HepG2 (cell line): ENCODE results near the gene KIF23. TPM values are rescaled to one million over a fixed set of nuclear protein-coding genes. Genes with fewer than 3 reads are reported as not detected.

Experiments used
- ATF2 ChIP-seq: sonication (generic); formaldehyde crosslinking; IDR thresholded peaks from 2 replicates; pipeline ENCODE4 v1.4.0; 2020; ENCODE audit warnings: missing genetic modification reagents
- ATF7-NPFF ChIP-seq: sonication (generic); formaldehyde crosslinking; IDR thresholded peaks from 2 replicates; pipeline ENCODE4 v1.8.1; 2023; ENCODE audit warnings: mild to moderate bottlenecking, low read depth, missing genetic modification reagents, moderate library complexity
- FOXK1 ChIP-seq: sonication (generic); formaldehyde crosslinking; IDR thresholded peaks from 2 replicates; pipeline ENCODE4 v1.4.0; 2020; ENCODE audit warnings: low read depth, missing genetic modification reagents, borderline replicate concordance
- LBX2 ChIP-seq: sonication (generic); formaldehyde crosslinking; IDR thresholded peaks from 2 replicates; pipeline ENCODE4 v1.5.0; 2020; ENCODE audit warnings: missing genetic modification reagents, mild to moderate bottlenecking, borderline replicate concordance
- MXD3 ChIP-seq: IDR thresholded peaks from 2 replicates; pipeline ENCODE4 v1.6.1; 2016; ENCODE audit warnings: mild to moderate bottlenecking, missing biosample characterization, missing genetic modification reagents
- RERE ChIP-seq: IDR thresholded peaks from 2 replicates; pipeline ENCODE4 v1.6.1; 2016; ENCODE audit warnings: low read depth, missing genetic modification reagents, missing compliant biosample characterization
- RFX5 ChIP-seq: IDR thresholded peaks from 2 replicates; pipeline ENCODE4 v1.6.1; 2011; ENCODE audit warnings: low read depth, low read length, improper control_type of control experiment
- SP4 ChIP-seq: sonication (generic); formaldehyde crosslinking; IDR thresholded peaks from 2 replicates; pipeline ENCODE4 v1.8.1; 2023; ENCODE audit warnings: mild to moderate bottlenecking, missing genetic modification reagents
- TAF15 ChIP-seq: fragments of 200-400 bp; formaldehyde crosslinking; IDR thresholded peaks from one replicate; pipeline ENCODE4 v1.6.1; 2018; ENCODE audit warnings: mild to moderate bottlenecking, low read depth, low read length; ENCODE audit not compliant: poor library complexity, severe bottlenecking
- TCF12 ChIP-seq, 2 experiments: fragments of 450-650 bp in 1 of 2; sonication (generic) in 1 of 2; formaldehyde crosslinking in 1 of 2; IDR thresholded peaks; 2 replicates each; pipeline versions ENCODE4 v1.6.1 to v1.8.0; 2017 to 2022; ENCODE audit warnings: antibody characterized with exemption in 1 of 2, mild to moderate bottlenecking in 1 of 2, missing genetic modification reagents in 1 of 2, moderate library complexity in 1 of 2
- TIGD3 ChIP-seq: sonication (generic); formaldehyde crosslinking; IDR thresholded peaks from 2 replicates; pipeline ENCODE4 v1.5.1; 2020; ENCODE audit warnings: mild to moderate bottlenecking, missing genetic modification reagents, borderline replicate concordance
- ZMYM3 ChIP-seq: sonication (generic); formaldehyde crosslinking; IDR thresholded peaks from 2 replicates; pipeline ENCODE4 v1.5.1; 2020; ENCODE audit warnings: mild to moderate bottlenecking, missing genetic modification reagents
- ZNF256 ChIP-seq: sonication (generic); formaldehyde crosslinking; conservative IDR thresholded peaks from 2 replicates; pipeline ENCODE4 v1.4.0; 2020; ENCODE audit warnings: missing genetic modification reagents
- ZNF275 ChIP-seq: sonication (generic); formaldehyde crosslinking; IDR thresholded peaks from 2 replicates; pipeline ENCODE4 v1.8.0; 2022; ENCODE audit warnings: missing genetic modification reagents, mild to moderate bottlenecking, inconsistent platforms, borderline replicate concordance
- ZNF33A ChIP-seq: sonication (generic); formaldehyde crosslinking; IDR thresholded peaks from 2 replicates; pipeline ENCODE4 v1.5.1; 2020; ENCODE audit warnings: missing genetic modification reagents, mild to moderate bottlenecking, moderate library complexity, borderline replicate concordance
- ZNF383 ChIP-seq: sonication (generic); formaldehyde crosslinking; IDR thresholded peaks from 2 replicates; pipeline ENCODE4 v1.4.0; 2020; ENCODE audit warnings: missing genetic modification reagents, mild to moderate bottlenecking, borderline replicate concordance
- polyA plus RNA-seq, 8 experiments: library from polyadenylated mRNA; depleted of rRNA in 3 of 8; stranded (reverse) in 7 of 8; unstranded in 1 of 8; fragments of >200 nt; fragmentation: Illumina TruSeq in 4 of 8; extraction: Trizol in 4 of 8; gene quantifications; 2 replicates each; pipeline versions ENCODE4 v1.2.1 to v1.2.3, GENCODE V29; 2011 to 2016; ENCODE audit warnings: low read depth in 4 of 8, missing spikeins in 1 of 8, mixed read lengths in 1 of 8; ENCODE audit not compliant: insufficient read depth in 1 of 8
- total RNA-seq, 5 experiments: library from RNA; depleted of rRNA; stranded (reverse); fragments of >200 nt; fragmentation: Illumina TruSeq; extraction: Trizol; gene quantifications; 2 replicates each; pipeline ENCODE4 v1.2.3, GENCODE V29; 2016; ENCODE audit warnings: low read depth in 1 of 5

Gene KIF23
- total and polyA plus RNA-seq, 2 of the 13 experiments (the other 11 are each of a cell fraction or from before 2014, with no cell fraction given), result 11.3 to 38.1 TPM

GRCh38 chr15:69413822-69414700, at the start of gene KIF23 (continued):
- TF ChIP-seq MXD3 (0 out of 2 replicates have a peak, but pooled peaks have one; percentile 72), ATF2 (CRISPR knock-in tag) (peak; percentile 16; the same call in 1 of the 2 replicates), ATF7-NPFF (CRISPR knock-in tag) (peak; percentile 99), ZNF256 (CRISPR knock-in tag) (no peak; the same call in 1 of the 2 replicates), SP4 (CRISPR knock-in tag) (peak; percentile 76), RERE (CRISPR knock-in tag) (no peak), ZMYM3 (CRISPR knock-in tag) (no peak), TCF12 (IDR thresholded peaks at IDR 0.05) (no peak), TCF12 (CRISPR knock-in tag; IDR thresholded peaks at IDR 0.05) (no peak), LBX2 (0 out of 2 replicates have a peak, but pooled peaks have one; percentile 64), FOXK1 (CRISPR knock-in tag) (0 out of 2 replicates have a peak, but pooled peaks have one; percentile 33), ZNF275 (peak; percentile 55; the same call in 1 of the 2 replicates), TIGD3 (CRISPR knock-in tag) (no peak), TAF15 (no peak), ZNF383 (CRISPR knock-in tag) (no peak), RFX5 (0 out of 2 replicates have a peak, but pooled peaks have one; percentile 40), ZNF33A (no peak)
